DMS114 treated with DMSO at 0.1 percent for 48 hours (cell line): ENCODE data around the gene MVB12B.

ENCODE experiments used
- DNase-seq: peaks from one replicate; lab custom pipeline; 2025; ENCODE audit not compliant: unreplicated experiment; lab: John Stamatoyannopoulos, UW

Gene MVB12B

GRCh38 chr9:126329476-126330275, 3.0 kb downstream of the MVB12B start:
- no peak for DNase-seq

DNA sequence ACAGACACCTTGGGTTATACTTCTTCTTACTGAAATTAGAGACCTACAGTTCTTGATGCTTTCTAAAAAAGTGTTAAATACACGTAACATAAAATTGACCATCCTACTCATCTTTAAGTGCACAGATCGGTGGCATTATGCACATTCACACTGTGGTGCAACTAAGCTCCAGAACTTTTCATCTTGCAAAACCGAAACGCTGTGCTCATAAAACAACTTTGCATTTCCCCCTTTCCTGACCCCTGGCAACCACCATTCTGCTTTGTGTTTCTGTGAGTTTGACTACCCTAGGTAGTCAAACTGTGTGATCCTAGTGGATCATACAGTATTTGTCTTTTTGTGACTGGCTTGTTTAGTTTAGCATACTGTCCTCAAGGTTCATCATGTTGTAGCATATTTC, 3.9 kb downstream of the MVB12B start:
- no peak for DNase-seq

DNA sequence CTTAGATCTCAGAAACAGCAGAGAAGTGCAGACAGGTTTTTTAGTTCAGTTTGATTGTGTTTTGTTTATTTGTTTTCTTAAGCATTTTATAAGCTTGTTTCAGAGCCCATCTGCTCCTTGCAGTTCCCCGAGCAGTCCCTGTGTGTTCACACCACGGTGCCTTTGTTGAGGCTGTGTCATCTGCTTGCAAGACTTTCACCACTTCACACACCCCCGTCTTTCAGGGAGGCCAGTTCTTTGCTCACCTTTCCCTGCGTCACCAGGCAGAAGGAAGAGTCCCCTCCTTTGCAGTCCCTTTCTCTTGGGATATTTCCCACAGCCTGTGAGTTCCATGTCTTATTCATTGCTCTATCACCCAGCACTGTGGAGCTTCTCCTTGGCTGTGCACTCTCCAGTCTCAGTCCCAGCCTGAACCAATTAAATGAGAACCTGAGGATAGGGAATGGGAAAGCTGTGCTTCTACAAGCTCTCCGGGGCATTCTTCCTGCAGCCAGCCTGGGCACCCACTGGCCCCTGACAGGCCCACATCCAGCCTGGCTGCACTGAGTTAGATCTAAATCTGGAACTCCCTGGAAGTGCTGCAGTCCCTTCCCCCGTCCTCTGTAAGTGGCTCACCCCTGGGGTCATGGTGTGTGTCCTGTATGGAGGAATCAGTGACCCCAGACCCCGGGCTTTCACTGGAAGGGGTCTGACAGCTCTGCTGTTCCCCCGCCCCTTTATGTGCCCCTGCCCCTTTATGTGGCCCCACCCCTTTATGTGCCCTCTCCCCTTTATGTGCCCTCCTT, 5.5 kb downstream of the MVB12B start:
- DNase-seq = no peak

GRCh38 chr9:126334721-126335621, 8.3 kb downstream of the MVB12B start:
- no peak for DNase-seq

GRCh38 chr9:126335837-126336735, 9.5 kb downstream of the MVB12B start:
- no peak for DNase-seq

DNA sequence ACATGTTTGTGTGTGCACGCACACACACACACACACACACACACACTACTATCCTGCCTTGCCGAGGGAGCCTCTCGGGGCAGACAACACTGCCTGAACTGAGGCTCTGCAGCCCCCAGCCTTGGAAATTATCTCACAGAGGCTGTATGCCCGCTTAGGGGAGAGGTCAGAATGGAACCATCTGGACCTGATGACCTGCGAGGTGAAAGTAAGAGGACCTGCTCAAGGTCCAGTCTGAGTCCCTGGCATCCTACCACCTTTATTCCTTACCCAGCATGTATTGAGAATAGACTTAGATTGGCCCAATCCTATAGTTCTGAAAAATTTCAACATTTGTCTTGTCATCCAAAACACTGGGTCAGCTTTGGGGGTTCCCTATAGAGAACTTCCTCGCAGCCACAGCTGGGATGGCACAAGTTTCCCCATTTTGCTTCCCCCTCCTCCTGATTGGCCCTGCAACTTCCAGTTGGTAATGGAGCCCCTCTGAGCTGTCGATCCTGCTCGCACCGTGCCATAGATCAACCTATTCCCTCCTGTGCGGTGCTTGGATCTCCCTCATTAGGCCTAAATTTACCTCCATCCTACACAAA, 10.2 kb downstream of the MVB12B start:
- no peak for DNase-seq

DNA sequence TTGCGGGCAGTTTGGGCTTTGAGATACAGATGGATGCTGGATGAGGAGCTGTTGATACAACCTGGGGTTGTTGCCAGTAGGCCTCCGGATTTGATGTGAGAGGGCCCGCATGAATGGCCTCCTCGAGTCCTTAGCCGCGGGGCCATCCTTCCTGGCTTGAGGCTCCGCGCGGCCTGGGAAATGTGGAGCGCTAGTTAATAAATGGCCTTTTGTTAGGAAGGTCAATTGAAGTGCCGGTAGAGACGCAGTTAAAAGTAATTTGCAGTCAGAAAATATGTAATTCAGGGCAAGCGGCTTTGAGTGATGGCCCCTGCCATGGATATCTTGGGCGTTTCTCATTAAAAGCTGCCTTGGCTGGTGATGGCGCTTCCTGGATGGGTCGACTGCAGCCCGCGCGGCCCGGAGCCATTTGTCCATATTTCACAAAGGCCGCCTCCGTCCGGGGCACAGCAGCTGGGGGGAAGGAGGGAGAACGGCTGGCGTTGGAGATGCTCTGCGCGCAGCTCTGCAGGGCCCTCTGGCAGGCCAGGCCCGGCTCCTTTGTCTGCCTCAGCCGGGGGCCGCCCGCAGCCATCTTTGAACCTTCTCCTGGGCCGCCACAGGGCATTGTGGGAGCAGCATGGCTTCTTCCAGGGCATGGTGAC, 11.2 kb downstream of the MVB12B start:
- DNase-seq = no peak

- no peak for DNase-seq
These were observed 12.3 kb downstream of the MVB12B start for GRCh38 chr9:126338945-126339344.

DNA sequence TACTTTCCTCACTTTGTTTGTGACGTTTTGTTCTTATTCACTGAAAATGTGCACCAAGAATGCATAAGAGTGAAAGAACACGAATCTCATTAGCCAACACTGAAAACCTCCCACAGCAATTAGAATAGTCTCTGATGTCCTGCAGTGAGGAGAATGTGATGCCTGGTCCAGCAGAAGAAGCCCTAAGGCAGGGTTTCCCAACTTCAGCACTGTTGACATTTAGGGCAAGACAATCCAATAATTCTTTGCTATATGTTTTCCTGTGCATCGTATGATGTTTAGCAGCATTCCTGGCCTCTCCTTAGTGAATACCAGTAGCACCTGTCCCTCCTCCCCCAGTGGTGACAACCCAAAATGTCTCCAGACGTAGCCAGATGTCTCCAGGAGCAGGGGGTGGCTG, 14.8 kb downstream of the MVB12B start:
- DNase-seq = no peak

DNA sequence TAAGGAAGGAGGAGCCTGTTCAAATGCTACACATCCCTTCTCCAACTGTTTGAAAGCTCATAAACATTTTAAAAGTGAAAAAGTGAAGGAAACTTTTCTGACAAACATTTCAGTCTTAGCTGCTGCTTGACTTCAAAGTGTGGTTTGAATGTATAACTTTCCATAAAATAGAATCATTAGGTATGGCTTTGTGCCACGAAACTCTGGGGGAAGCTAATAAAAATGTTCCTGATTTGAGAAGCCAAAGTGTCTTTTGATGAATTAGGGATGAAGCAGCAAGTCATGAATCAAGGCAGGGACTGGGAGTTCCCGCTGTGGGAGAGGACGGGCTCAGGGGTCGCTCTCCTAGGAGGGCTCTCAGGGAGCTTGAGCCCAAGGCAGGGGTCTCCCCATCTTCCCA, 15.3 kb downstream of the MVB12B start:
- DNase-seq = no peak

DNA sequence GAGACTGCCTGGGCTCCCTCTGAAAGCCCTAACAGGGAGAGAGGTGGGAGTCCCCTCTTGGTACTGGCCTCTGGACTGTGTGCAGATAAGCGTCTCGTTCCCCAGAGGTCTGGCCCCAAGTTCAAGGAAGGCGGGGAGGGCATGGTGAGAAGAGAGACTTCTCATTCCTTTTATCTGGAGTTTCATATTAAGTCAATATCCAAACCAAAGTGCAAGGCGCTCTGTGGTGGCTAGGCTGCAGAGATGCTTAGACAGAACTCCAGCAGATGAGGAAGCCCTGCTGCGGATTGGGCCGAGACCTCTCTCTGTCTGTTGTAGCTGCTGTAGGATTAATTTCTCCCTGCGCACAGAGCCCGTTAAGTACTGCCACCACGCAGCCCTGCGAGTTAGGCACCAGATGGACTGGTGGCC, 16.0 kb downstream of the MVB12B start:
- no peak for DNase-seq

DNA sequence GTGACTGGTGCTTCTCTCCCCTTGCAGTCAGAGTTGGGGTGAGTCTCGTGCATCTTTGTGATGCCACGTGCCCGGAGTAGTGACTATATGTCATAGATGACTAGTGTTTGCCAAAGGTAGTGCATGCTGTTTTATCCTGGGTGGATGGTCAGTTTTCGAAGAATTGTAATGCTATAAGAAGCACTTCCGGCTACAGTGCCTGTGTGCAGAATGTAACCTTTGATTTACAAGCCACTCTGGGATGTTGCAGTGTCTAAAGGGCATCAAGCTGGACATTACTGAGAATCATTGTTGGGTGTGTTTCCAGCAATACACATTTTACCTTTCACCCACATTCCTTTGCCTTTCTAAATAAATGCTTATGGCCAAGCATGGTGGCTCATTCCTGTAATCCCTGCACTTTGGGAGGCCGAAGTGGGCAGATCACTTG, 16.7 kb downstream of the MVB12B start:
- no peak for DNase-seq

- DNase-seq = no peak
These were observed 19.4 kb downstream of the MVB12B start for GRCh38 chr9:126346031-126346430.

DNA sequence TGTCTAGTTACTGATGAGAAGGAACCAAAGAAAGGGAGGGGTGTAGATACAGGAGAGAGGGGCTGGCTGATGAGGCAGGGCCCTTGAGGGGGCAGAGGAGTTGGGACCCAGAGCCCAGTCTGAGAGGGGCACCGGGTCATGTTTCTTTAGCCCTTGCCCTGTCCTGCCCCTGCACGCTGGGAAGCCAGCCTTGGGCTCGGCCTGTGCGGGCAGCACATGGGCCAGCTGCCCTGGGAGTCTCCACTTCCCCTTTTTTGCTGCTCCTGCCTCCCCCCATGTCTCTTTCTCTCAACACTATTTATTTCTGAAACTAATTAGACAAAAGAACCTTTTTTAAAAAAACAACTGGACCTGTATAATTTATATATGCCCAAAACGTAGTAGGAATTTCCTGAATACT, 20.5 kb downstream of the MVB12B start:
- no peak for DNase-seq

DNA sequence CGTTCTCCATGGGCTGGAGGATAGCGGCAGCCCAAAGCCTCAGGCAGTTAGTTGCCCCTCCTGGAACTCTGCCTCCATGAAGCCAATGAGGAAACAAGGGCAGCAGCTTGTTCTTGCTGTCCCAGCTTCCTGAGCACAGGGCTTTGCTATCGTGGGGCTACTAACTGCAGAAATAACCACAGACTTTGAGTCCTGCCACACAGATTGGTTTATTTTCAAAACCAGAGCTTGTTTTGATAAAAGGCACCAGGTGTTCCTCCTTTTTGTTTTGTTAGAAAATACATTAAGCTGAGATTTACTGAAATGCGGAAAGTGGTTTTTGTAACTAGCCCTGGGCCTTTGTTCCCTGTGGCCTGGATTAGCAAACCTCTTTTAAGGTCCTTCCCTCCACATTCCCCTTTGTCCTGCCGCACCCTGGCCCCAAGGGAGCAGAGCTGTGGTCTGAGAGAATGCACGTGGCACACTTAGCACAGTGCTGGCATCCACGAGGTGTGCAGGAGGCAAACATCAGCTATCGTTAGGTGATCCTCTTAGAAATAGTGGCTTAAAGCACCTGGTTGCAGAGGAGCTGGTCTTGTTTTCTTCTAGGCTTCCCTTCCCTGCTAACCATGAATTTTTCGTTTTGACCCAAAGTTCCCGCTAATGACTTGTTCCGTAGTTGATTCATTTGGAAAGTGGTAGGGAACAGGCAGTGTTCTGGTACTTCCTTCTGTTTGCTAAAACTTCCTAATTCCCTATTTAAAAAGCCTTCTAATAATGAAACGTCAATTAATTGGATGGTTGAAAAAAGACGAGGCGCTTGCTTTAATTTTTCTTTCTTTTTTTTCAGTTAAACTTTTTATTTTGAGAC, 21.5 kb downstream of the MVB12B start:
- no peak for DNase-seq

- no peak for DNase-seq
These were observed 22.4 kb downstream of the MVB12B start for GRCh38 chr9:126348911-126349550.

GRCh38 chr9:126354887-126355770, 28.5 kb downstream of the MVB12B start:
- DNase-seq = no peak
